CD4-positive, alpha-beta T cell treated with Interleukin-4 for 4 hours (primary cell): Measurements from ENCODE around the gene HAPLN2.

Experiments
- DNase-seq: peaks from one replicate; pipeline ENCODE4 v3.0.0-alpha.2; 2020

The HAPLN2 gene

GRCh38 chr1:156664767-156665411 lies 45.7 kb downstream of the HAPLN2 start:
- DNase-seq = no peak

GRCh38 chr1:156665539-156665938 lies 46.3 kb downstream of the HAPLN2 start:
- no peak for DNase-seq

GRCh38 chr1:156666862-156667609 lies 47.8 kb downstream of the HAPLN2 start:
- DNase-seq = no peak

GRCh38 chr1:156667610-156667967 lies 48.4 kb downstream of the HAPLN2 start:
- no peak for DNase-seq

GRCh38 chr1:156667968-156668709 lies 48.9 kb downstream of the HAPLN2 start:
- no peak for DNase-seq

- no peak for DNase-seq
These were observed 49.8 kb downstream of the HAPLN2 start for GRCh38 chr1:156668801-156669637.

- DNase-seq = no peak
These were observed 50.6 kb downstream of the HAPLN2 start for GRCh38 chr1:156669794-156670193.

- DNase-seq = no peak
These were observed 51.1 kb downstream of the HAPLN2 start for GRCh38 chr1:156670359-156670758.

GRCh38 chr1:156670791-156671190 lies 51.6 kb downstream of the HAPLN2 start:
- DNase-seq = no peak

GRCh38 chr1:156671804-156672203 lies 52.6 kb downstream of the HAPLN2 start:
- no peak for DNase-seq

- DNase-seq = no peak
These were observed 54.3 kb downstream of the HAPLN2 start for GRCh38 chr1:156673387-156674121.
